HepG2 (cell line): ENCODE data around the gene C6orf136. TPM values are rescaled to one million over a fixed set of nuclear protein-coding genes. Genes with fewer than 3 reads are reported as not detected.

Source experiments
- AGO2 ChIP-seq: fragments of 200-400 bp; formaldehyde crosslinking; optimal IDR thresholded peaks from 2 replicates; pipeline ENCODE3; 2017; ENCODE audit warnings: mild to moderate bottlenecking, low read depth, low read length, moderate library complexity
- MEIS2 ChIP-seq: sonication (generic); formaldehyde crosslinking; IDR thresholded peaks from 2 replicates; pipeline ENCODE4 v1.9.0; 2021; ENCODE audit warnings: mild to moderate bottlenecking, missing genetic modification reagents
- MIER2 ChIP-seq: IDR thresholded peaks from 2 replicates; pipeline ENCODE4 v1.6.1; 2016; ENCODE audit warnings: missing biosample characterization, missing genetic modification reagents
- RAD21 ChIP-seq: fragments of 450-650 bp; formaldehyde crosslinking; IDR thresholded peaks from 2 replicates; pipeline ENCODE4 v1.5.0; 2020; ENCODE audit warnings: mild to moderate bottlenecking
- ZNF256 ChIP-seq: sonication (generic); formaldehyde crosslinking; conservative IDR thresholded peaks from 2 replicates; pipeline ENCODE4 v1.4.0; 2020; ENCODE audit warnings: missing genetic modification reagents
- ZNF605 ChIP-seq: sonication (generic); formaldehyde crosslinking; IDR thresholded peaks from 2 replicates; pipeline ENCODE4 v1.8.0; 2022; ENCODE audit warnings: mild to moderate bottlenecking, missing genetic modification reagents
- ZSCAN30 ChIP-seq: sonication (generic); formaldehyde crosslinking; IDR thresholded peaks from 2 replicates; pipeline ENCODE4 v1.5.0; 2020; ENCODE audit warnings: mild to moderate bottlenecking, missing genetic modification reagents
- polyA plus RNA-seq, 8 experiments: library from polyadenylated mRNA; depleted of rRNA in 3 of 8; stranded (reverse) in 7 of 8; unstranded in 1 of 8; fragments of >200 nt; fragmentation: Illumina TruSeq in 4 of 8; extraction: Trizol in 4 of 8; gene quantifications; 2 replicates each; pipeline versions ENCODE4 v1.2.1 to v1.2.3, GENCODE V29; 2011 to 2016; ENCODE audit warnings: low read depth in 4 of 8, missing spikeins in 1 of 8, mixed read lengths in 1 of 8; ENCODE audit not compliant: insufficient read depth in 1 of 8
- total RNA-seq, 5 experiments: library from RNA; depleted of rRNA; stranded (reverse); fragments of >200 nt; fragmentation: Illumina TruSeq; extraction: Trizol; gene quantifications; 2 replicates each; pipeline ENCODE4 v1.2.3, GENCODE V29; 2016; ENCODE audit warnings: low read depth in 1 of 5
- TF ChIP-seq, protein P1 (sequence below): sonication (generic); formaldehyde crosslinking; IDR thresholded peaks from 2 replicates; pipeline ENCODE4 v1.4.0; 2020; ENCODE audit warnings: missing genetic modification reagents
- TF ChIP-seq, protein P2 (sequence below): conservative IDR thresholded peaks from 2 replicates; pipeline ENCODE4 v1.6.1; 2018; ENCODE audit warnings: missing genetic modification reagents
- TF ChIP-seq, protein P3 (sequence below): sonication (generic); formaldehyde crosslinking; IDR thresholded peaks from 2 replicates; pipeline ENCODE4 v1.8.0; 2022; ENCODE audit warnings: missing genetic modification reagents, mild to moderate bottlenecking, borderline replicate concordance
- TF ChIP-seq, protein P4 (sequence below): sonication (generic); formaldehyde crosslinking; IDR thresholded peaks from 2 replicates; pipeline ENCODE4 v1.4.0; 2020; ENCODE audit warnings: mild to moderate bottlenecking, missing genetic modification reagents
- TF ChIP-seq, protein P5 (sequence below): sonication (generic); formaldehyde crosslinking; IDR thresholded peaks from 2 replicates; pipeline ENCODE4 v1.8.1; 2023; ENCODE audit warnings: mild to moderate bottlenecking, inconsistent platforms, moderate library complexity, missing genetic modification reagents, borderline replicate concordance
- TF ChIP-seq, protein P6 (sequence below): IDR thresholded peaks from 2 replicates; pipeline ENCODE4 v1.6.1; 2016; ENCODE audit warnings: mild to moderate bottlenecking
- TF ChIP-seq, protein P7 (sequence below): fragments of 450-650 bp; IDR thresholded peaks from 2 replicates; pipeline ENCODE4 v1.6.1; 2017

Gene C6orf136
- total and polyA plus RNA-seq, 2 of the 13 experiments (the other 11 are each of a cell fraction or from before 2014, with no cell fraction given) = 12.0 to 26.2 TPM

DNA sequence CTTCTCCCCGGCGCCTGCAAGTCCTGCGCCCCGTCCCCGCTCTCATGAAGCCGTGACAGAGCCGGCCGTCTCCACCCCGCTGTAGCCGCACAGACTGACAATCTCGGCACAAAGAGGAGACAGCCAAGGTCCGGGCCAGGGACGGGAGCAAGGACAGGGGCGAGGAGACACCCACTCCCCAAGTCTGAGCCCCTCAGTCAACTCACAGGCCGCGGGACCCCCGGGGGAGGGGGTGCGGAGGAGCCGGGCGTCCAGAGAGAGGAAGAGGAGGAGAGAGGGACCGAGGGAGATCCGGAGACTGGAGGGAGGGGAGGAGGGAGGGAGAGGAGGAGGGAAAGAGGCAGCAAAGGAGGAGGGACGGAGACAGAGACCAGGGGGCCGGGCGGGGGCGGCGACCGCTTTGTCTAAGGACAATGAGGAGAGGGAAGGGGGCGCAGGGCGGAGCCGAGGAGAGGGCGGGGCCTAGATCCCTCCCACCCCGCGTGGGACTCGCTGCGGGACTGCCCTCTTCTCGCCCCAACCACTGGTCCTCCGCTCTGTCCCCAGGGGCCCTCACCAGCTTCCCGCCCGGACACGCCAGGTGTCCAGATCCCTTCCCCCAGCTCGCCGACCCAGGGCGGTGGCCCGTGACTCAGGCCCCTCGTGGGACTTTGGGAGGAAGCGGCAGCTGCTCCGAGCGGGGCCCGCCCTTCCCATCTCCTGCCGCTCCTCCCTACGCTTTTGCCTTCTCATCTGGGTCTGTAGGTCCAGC lies 40.1 kb downstream of the C6orf136 start (continued):
- TF ChIP-seq, protein P1, sequence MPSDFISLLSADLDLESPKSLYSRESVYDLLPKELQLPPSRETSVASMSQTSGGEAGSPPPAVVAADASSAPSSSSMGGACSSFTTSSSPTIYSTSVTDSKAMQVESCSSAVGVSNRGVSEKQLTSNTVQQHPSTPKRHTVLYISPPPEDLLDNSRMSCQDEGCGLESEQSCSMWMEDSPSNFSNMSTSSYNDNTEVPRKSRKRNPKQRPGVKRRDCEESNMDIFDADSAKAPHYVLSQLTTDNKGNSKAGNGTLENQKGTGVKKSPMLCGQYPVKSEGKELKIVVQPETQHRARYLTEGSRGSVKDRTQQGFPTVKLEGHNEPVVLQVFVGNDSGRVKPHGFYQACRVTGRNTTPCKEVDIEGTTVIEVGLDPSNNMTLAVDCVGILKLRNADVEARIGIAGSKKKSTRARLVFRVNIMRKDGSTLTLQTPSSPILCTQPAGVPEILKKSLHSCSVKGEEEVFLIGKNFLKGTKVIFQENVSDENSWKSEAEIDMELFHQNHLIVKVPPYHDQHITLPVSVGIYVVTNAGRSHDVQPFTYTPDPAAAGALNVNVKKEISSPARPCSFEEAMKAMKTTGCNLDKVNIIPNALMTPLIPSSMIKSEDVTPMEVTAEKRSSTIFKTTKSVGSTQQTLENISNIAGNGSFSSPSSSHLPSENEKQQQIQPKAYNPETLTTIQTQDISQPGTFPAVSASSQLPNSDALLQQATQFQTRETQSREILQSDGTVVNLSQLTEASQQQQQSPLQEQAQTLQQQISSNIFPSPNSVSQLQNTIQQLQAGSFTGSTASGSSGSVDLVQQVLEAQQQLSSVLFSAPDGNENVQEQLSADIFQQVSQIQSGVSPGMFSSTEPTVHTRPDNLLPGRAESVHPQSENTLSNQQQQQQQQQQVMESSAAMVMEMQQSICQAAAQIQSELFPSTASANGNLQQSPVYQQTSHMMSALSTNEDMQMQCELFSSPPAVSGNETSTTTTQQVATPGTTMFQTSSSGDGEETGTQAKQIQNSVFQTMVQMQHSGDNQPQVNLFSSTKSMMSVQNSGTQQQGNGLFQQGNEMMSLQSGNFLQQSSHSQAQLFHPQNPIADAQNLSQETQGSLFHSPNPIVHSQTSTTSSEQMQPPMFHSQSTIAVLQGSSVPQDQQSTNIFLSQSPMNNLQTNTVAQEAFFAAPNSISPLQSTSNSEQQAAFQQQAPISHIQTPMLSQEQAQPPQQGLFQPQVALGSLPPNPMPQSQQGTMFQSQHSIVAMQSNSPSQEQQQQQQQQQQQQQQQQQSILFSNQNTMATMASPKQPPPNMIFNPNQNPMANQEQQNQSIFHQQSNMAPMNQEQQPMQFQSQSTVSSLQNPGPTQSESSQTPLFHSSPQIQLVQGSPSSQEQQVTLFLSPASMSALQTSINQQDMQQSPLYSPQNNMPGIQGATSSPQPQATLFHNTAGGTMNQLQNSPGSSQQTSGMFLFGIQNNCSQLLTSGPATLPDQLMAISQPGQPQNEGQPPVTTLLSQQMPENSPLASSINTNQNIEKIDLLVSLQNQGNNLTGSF (CRISPR knock-in tag) = no peak
- peak; percentile 83 for TF ChIP-seq AGO2
- TF ChIP-seq MEIS2 (CRISPR knock-in tag) = no peak
- no peak for TF ChIP-seq ZNF605
- no peak for TF ChIP-seq ZSCAN30 (CRISPR knock-in tag)
- TF ChIP-seq MIER2 = no peak
- TF ChIP-seq, protein P2, sequence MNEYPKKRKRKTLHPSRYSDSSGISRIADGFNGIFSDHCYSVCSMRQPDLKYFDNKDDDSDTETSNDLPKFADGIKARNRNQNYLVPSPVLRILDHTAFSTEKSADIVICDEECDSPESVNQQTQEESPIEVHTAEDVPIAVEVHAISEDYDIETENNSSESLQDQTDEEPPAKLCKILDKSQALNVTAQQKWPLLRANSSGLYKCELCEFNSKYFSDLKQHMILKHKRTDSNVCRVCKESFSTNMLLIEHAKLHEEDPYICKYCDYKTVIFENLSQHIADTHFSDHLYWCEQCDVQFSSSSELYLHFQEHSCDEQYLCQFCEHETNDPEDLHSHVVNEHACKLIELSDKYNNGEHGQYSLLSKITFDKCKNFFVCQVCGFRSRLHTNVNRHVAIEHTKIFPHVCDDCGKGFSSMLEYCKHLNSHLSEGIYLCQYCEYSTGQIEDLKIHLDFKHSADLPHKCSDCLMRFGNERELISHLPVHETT (CRISPR knock-in tag) = 0 out of 2 replicates have a peak, but pooled peaks have one; percentile 26
- TF ChIP-seq, protein P3, sequence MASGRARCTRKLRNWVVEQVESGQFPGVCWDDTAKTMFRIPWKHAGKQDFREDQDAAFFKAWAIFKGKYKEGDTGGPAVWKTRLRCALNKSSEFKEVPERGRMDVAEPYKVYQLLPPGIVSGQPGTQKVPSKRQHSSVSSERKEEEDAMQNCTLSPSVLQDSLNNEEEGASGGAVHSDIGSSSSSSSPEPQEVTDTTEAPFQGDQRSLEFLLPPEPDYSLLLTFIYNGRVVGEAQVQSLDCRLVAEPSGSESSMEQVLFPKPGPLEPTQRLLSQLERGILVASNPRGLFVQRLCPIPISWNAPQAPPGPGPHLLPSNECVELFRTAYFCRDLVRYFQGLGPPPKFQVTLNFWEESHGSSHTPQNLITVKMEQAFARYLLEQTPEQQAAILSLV (CRISPR knock-in tag) = no peak
- TF ChIP-seq, protein P4, sequence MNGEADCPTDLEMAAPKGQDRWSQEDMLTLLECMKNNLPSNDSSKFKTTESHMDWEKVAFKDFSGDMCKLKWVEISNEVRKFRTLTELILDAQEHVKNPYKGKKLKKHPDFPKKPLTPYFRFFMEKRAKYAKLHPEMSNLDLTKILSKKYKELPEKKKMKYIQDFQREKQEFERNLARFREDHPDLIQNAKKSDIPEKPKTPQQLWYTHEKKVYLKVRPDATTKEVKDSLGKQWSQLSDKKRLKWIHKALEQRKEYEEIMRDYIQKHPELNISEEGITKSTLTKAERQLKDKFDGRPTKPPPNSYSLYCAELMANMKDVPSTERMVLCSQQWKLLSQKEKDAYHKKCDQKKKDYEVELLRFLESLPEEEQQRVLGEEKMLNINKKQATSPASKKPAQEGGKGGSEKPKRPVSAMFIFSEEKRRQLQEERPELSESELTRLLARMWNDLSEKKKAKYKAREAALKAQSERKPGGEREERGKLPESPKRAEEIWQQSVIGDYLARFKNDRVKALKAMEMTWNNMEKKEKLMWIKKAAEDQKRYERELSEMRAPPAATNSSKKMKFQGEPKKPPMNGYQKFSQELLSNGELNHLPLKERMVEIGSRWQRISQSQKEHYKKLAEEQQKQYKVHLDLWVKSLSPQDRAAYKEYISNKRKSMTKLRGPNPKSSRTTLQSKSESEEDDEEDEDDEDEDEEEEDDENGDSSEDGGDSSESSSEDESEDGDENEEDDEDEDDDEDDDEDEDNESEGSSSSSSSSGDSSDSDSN (CRISPR knock-in tag) = peak; percentile 58
- TF ChIP-seq, protein P5, sequence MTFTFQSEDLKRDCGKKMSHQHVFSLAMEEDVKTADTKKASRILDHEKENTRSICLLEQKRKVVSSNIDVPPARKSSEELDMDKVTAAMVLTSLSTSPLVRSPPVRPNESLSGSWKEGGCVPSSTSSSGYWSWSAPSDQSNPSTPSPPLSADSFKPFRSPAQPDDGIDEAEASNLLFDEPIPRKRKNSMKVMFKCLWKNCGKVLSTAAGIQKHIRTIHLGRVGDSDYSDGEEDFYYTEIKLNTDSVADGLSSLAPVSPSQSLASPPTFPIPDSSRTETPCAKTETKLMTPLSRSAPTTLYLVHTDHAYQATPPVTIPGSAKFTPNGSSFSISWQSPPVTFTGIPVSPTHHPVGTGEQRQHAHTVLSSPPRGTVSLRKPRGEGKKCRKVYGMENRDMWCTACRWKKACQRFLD (CRISPR knock-in tag) = no peak
- TF ChIP-seq, protein P6, sequence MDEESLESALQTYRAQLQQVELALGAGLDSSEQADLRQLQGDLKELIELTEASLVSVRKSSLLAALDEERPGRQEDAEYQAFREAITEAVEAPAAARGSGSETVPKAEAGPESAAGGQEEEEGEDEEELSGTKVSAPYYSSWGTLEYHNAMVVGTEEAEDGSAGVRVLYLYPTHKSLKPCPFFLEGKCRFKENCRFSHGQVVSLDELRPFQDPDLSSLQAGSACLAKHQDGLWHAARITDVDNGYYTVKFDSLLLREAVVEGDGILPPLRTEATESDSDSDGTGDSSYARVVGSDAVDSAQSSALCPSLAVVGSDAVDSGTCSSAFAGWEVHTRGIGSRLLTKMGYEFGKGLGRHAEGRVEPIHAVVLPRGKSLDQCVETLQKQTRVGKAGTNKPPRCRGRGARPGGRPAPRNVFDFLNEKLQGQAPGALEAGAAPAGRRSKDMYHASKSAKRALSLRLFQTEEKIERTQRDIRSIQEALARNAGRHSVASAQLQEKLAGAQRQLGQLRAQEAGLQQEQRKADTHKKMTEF (CRISPR knock-in tag) = peak; percentile 68; the same call in 1 of the 2 replicates
- no peak for TF ChIP-seq ZNF256
- TF ChIP-seq, protein P7, sequence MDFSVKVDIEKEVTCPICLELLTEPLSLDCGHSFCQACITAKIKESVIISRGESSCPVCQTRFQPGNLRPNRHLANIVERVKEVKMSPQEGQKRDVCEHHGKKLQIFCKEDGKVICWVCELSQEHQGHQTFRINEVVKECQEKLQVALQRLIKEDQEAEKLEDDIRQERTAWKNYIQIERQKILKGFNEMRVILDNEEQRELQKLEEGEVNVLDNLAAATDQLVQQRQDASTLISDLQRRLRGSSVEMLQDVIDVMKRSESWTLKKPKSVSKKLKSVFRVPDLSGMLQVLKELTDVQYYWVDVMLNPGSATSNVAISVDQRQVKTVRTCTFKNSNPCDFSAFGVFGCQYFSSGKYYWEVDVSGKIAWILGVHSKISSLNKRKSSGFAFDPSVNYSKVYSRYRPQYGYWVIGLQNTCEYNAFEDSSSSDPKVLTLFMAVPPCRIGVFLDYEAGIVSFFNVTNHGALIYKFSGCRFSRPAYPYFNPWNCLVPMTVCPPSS = no peak
- TF ChIP-seq RAD21 = no peak
